Mesodermal cell (in vitro differentiated cells): ENCODE data around the gene ACACB. TPM values are rescaled to one million over a fixed set of nuclear protein-coding genes. Genes with fewer than 3 reads are reported as not detected.

Source experiments
- H3K27ac ChIP-seq: 2 replicates; pipeline ENCODE4 v1.7.0; 2013; ENCODE audit warnings: mild to moderate bottlenecking, low read depth, low read length, moderate library complexity; ENCODE audit not compliant: severe bottlenecking
- H3K36me3 ChIP-seq: 2 replicates; pipeline ENCODE4 v1.7.1; 2013; ENCODE audit warnings: mild to moderate bottlenecking, low read length, moderate library complexity; ENCODE audit not compliant: control insufficient read depth, insufficient read depth
- H3K4me1 ChIP-seq: one replicate; pipeline ENCODE4 v1.7.1; 2013; ENCODE audit warnings: mild to moderate bottlenecking, low read length; ENCODE audit not compliant: insufficient read depth, control insufficient read depth, poor library complexity, severe bottlenecking
- H3K4me3 ChIP-seq: 2 replicates; pipeline ENCODE4 v1.7.0; 2013; ENCODE audit warnings: low read length, control low read depth, mild to moderate bottlenecking; ENCODE audit not compliant: insufficient read depth, poor library complexity, severe bottlenecking; ENCODE audit errors: extremely low read depth
- H3K9me3 ChIP-seq: 2 replicates; pipeline ENCODE4 v1.7.1; 2013; ENCODE audit warnings: mild to moderate bottlenecking, low read length, moderate library complexity; ENCODE audit not compliant: control insufficient read depth
- WGBS, 2 experiments: methylation state at CpG; one replicate each; pipeline ENCODE4 v1.1.5; 2013; ENCODE audit warnings: missing lambda C conversion rate in 2 of 2; ENCODE audit not compliant: insufficient coverage in 2 of 2; 5-methylcytosine and 5-hydroxymethylcytosine counted together
- polyA plus RNA-seq, 2 experiments: library from polyadenylated mRNA; stranded (reverse); fragments of 50-300 nt; gene quantifications; one replicate each; pipeline ENCODE4 v1.2.3, GENCODE V29; 2013

ACACB gene
- 2.5 TPM for polyA plus RNA-seq (2013, experiment 1 of 2)
- polyA plus RNA-seq (2013, experiment 2 of 2), result 2.7 TPM

DNA sequence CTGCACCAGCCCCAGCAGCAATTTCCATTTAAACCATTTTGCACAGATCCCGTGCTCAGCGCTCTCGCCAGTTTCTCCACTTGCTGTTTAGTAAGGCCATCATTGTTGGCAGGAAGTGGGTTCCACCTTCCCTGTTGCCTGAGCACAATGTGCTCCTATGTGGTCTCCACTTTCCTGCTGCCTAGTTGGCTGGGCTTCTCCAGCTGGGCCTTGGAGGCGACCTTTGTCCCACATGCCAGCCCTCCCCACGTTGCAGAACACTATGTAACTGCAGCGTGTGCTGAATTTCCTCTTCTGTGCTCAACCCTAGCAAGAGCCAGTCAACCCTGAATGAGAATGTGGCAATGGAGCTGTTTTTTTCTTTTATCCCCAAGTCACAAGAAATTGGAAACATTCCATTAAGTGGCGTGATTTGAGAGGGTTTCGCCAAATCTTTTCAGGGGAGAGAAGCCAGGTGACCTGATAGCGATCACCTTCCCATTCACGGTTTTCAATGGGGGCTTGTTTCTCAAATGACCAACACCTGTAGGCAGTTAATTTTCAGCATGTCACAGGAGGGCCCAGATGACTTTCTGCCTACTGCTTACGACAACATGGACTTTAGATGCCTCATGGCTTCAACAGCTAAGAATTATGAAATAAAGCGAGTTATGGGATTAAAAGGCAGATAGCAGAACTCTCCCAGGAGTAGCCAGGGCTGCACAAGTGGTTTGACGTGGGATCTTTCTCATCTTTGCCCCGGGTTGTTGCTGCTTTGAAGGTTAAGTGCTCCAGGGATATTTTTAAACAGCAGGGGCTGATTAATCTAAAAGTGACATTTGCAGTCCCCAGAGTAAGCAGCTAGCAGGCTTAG lies at the start of gene ACACB:
TSS of gene ACACB (plus strand) at position 830 of the 853 bp plus-strand sequence. CDS start 22,819 bp downstream, outside the sequence.
- no peaks in the 10 kb centered on the region for H3K9me3 ChIP-seq
- WGBS, 2 experiments, result 80% methylated on average over 13 to 14 of the region's 14 CpGs
- H3K4me1 ChIP-seq, result peaks cover under 1% of the 10 kb centered on the region
- no peaks in the 10 kb centered on the region for H3K36me3 ChIP-seq
- no peak within 1 kb of the TSS for H3K4me3 ChIP-seq
- no peak within 1 kb of the TSS for H3K27ac ChIP-seq

DNA sequence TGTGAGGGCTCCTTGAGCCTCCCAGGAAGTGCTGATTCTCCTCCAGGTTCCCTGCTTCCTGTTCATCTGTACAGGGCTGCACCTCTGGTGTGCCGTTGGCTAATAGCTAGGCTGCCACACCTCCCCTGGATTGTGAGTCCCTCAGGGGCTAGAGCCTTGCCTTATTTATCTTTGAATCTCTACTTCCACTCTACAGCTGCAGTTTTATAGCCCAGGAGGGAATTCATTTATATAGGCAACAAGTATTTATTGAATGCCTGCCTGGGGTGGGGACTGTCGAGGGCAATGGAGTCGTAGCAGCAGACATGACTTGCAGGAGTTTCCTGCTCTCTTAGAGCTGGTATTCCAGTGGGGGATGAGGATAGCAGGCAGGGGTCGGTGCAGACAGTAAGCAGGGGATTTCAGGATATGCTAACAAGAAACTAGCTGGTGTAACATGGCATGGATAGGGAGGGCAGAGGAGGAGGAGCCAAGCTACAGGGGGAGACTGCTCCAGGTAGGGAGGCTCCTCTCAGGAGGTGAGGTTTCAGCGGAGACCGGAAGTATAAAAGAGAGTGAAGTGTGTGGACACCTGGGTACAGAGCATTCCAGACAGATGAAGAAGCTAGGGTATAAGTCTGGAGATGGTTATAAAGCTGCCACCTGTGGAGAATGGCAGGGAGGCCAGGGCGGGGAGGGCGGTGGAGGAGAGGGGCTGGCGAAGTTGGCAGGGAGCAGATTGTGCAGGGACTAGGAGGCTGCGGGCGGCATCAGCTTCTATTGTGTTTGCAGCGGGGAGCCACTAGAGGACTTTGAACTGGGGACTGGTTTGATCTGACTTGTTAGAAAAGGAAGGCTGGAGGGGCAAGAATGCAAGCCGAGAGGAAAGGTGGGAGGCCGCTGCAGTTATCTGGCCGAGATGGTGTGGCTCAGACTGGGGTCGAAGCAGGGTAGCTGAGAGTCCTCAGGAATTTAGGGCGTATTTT lies 46.8 kb upstream of the ACACB start:
- no peaks in the 10 kb centered on the region for H3K9me3 ChIP-seq
- no peaks in the 10 kb centered on the region for H3K4me1 ChIP-seq
- H3K36me3 ChIP-seq, result peaks cover 35% of the 10 kb centered on the region
- WGBS, 2 experiments, result 34 to 38% methylated on average over 14 to 17 of the region's 17 CpGs
- no peak overlapping the region for H3K4me3 ChIP-seq
- H3K27ac ChIP-seq, result no peak overlapping the region

DNA sequence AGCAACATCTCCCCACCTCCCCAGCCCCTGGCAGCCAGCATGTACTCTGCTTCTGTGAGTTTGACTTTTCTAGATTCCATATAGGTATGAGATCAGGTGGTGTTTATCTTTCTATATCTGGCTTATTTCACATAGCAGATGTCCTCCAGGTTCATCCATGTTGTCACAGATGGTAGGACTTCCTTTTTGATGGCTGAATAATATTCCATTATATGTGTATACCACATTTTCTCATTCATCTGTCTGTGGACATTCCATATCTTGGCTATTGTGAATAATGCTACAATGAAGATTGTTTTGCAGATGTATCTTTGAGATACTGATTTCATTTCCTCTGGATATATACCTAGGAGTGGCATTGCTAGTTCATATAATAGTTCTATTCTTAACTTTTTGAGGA lies 41.5 kb upstream of the ACACB start:
- peaks cover 27% of the 10 kb centered on the region for H3K36me3 ChIP-seq
- H3K27ac ChIP-seq, result no peak overlapping the region
- no peak overlapping the region for H3K4me3 ChIP-seq
- H3K9me3 ChIP-seq, result no peaks in the 10 kb centered on the region
- H3K4me1 ChIP-seq, result no peaks in the 10 kb centered on the region

DNA sequence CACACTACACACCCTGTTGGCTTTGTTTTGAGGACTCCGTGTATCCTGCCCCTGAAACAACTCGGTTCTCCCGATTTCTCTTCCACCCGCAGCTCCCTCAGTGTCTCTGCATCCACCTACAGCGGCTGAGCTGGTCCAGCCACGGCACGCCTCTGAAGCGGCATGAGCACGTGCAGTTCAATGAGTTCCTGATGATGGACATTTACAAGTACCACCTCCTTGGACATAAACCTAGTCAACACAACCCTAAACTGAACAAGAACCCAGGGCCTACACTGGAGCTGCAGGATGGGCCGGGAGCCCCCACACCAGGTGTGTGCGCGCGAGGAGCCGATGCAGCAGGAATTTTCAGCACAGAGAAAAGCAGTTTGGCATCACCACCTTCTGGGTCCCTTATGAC lies 33.6 kb upstream of the ACACB start:
- 96 to 97% methylated on average over 10 to 14 of the region's 14 CpGs for WGBS, 2 experiments
- H3K36me3 ChIP-seq, result peaks cover 39% of the 10 kb centered on the region
- H3K9me3 ChIP-seq, result no peaks in the 10 kb centered on the region
- H3K4me3 ChIP-seq, result no peak overlapping the region
- H3K27ac ChIP-seq, result no peak overlapping the region
- no peaks in the 10 kb centered on the region for H3K4me1 ChIP-seq

DNA sequence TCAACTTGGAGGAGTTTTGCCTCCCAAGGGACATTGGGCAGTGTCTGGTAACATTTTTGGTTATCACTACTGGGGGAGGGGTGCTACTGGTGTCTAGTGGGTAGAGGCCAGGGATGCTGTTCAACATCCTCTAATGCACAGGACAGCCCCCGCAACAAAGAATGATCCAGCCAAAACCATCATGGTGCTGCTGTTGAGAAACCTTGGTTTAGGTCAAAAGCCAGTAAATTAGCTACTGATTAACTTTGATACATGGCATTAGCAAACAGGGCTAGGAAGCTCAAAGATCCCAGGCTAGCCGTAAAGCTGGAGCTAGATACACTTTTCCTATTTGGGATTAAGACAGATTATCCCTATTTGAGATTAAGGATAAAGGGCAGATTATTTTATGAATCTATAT lies 32.0 kb upstream of the ACACB start:
- no peaks in the 10 kb centered on the region for H3K9me3 ChIP-seq
- H3K27ac ChIP-seq, result no peak overlapping the region
- H3K4me1 ChIP-seq, result peaks cover 6% of the 10 kb centered on the region
- no CpG with 5 or more reads among the region's 2 CpGs for WGBS, 2 experiments
- peaks cover 48% of the 10 kb centered on the region for H3K36me3 ChIP-seq
- no peak overlapping the region for H3K4me3 ChIP-seq

DNA sequence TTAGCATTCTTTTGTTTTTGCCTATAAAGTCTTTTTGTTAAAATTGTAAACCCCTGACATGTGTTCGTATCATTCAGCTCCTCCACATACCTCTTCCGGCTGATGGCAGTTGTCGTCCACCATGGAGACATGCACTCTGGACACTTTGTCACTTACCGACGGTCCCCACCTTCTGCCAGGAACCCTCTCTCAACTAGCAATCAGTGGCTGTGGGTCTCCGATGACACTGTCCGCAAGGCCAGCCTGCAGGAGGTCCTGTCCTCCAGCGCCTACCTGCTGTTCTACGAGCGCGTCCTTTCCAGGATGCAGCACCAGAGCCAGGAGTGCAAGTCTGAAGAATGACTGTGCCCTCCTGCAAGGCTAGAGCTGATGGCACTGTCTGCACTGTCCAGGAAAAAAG lies 30.8 kb upstream of the ACACB start:
- H3K4me3 ChIP-seq, result no peak overlapping the region
- 92 to 93% methylated on average over 11 of the region's 11 CpGs for WGBS, 2 experiments
- peaks cover 6% of the 10 kb centered on the region for H3K4me1 ChIP-seq
- H3K36me3 ChIP-seq, result peaks cover 48% of the 10 kb centered on the region
- no peaks in the 10 kb centered on the region for H3K9me3 ChIP-seq
- no peak overlapping the region for H3K27ac ChIP-seq

DNA sequence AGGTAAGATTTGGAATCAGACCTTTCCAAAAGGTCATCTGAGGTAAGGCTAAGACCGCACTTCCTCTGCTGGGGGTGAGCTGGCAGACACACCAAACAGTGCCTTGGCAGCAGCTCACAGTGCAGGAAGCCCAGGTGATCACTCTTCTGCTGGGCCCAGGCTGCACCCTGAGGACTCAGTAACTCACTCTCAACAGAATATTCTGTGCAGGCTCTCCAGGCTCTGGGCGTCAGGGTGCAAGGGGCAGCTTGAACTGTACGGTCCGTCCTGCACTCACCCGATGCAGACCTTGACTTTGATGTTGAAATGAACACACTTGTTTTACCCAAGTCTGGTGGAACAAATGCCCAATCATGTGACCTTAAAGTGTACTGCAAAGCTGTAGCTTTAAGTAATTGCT lies 29.1 kb upstream of the ACACB start:
- Histone ChIP-seq H3K36me3 (peaks cover 37% of the 10 kb centered on the region), H3K4me3 (no peak overlapping the region), H3K4me1 (peaks cover 6% of the 10 kb centered on the region), H3K27ac (no peak overlapping the region), H3K9me3 (no peaks in the 10 kb centered on the region)
- 93 to 98% methylated on average over 5 of the region's 5 CpGs for WGBS, 2 experiments

DNA sequence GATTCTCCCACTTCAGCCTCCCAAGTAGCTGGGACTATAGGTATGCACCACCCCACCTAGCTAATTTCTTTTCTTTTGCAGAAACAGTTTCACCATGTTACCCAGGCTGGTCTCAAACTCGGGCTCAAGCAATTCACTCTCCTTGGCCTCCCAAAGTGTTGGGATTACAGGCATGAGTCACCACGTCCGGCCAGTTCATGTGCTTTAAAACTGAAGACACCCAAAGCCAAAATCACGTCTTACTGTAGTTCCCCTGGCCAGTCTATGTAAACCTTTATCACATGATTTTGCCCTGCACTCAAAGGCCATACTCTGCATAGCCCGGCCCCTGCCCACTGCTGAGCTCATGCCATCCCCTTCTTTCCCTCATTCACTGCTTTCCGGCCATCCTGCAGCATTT lies 27.6 kb upstream of the ACACB start:
- peaks cover 26% of the 10 kb centered on the region for H3K36me3 ChIP-seq
- H3K27ac ChIP-seq, result no peak overlapping the region
- H3K4me3 ChIP-seq, result no peak overlapping the region
- no peaks in the 10 kb centered on the region for H3K9me3 ChIP-seq
- 79 to 83% methylated on average over 6 of the region's 6 CpGs for WGBS, 2 experiments
- peaks cover 6% of the 10 kb centered on the region for H3K4me1 ChIP-seq

DNA sequence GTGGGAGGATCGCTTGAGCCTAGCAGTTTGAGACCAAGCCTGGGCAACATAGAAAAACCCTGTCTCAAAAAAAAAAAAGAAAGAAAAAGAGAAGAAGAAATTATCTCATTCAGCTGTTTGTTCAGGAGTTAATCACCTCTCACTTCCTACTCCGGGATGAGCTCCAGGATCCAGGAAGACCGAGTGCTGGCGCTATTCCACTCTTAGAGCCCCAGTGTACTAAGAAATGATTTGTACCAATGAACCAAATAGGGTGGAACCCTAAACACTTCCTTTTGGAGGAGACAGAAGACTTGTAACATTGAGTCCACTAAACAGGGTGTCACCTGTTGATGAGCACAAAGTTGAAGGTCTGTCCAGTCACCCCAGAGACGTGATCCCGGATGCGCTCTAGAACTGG lies 26.7 kb upstream of the ACACB start:
- WGBS, 2 experiments, result 97% methylated on average over 3 to 5 of the region's 7 CpGs
- Histone ChIP-seq H3K4me1 (peaks cover 6% of the 10 kb centered on the region), H3K36me3 (peaks cover 24% of the 10 kb centered on the region)

DNA sequence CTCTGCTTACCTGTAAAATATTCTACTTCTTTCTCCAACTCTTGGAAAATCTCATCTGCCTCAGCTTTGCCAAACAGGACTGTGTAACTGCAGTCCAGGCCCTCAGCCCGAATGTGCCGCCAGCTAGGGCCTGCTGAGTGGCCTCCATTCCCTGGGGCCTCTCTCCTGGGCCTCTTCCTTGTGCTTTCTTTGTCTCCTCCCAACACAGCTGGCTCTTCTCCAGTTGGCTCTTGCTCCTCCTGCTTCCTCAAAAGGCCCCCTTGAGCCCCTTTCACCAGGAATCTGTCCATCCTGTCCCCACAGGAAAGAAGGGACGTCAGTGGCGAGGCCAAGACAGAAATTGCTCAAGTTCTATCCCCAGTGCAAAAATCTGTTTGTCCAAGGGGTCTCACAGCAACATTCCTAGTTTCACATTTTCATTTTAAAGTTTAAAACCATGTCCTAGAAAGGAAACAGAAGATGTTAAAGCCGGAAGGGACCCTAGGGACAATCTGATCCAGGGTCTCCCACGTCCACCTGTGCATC lies 23.8 kb upstream of the ACACB start:
- Histone ChIP-seq H3K27ac (no peak overlapping the region), H3K36me3 (peaks cover 8% of the 10 kb centered on the region), H3K4me1 (peaks cover 6% of the 10 kb centered on the region), H3K9me3 (no peaks in the 10 kb centered on the region), H3K4me3 (no peak overlapping the region)
- WGBS, 2 experiments, result 92 to 100% methylated on average over 5 to 6 of the region's 6 CpGs

More for the DNA sequence above, 26.7 kb upstream of the ACACB start:
- no peak overlapping the region for H3K27ac ChIP-seq
- H3K9me3 ChIP-seq, result no peaks in the 10 kb centered on the region
- H3K4me3 ChIP-seq, result no peak overlapping the region
